GM19468 (cell line): ENCODE measurements around the gene NCKAP1.
"Not testable (repeated sequence)": the region's sequence is repeated elsewhere in the genome, so short reads cannot be mapped to it uniquely, and the experiment has no call there.

Experiments used
- ATAC-seq: cut with Tn5 transposase; IDR thresholded peaks from one replicate; pipeline ENCODE4 v1.9.1; 2021; ENCODE audit warnings: mild to moderate bottlenecking, moderate library complexity, moderate number of reproducible peaks; ENCODE audit not compliant: unreplicated experiment; ENCODE audit errors: extremely low read depth

Gene NCKAP1

GRCh38 chr2:183010112-183010511 lies 28.1 kb downstream of the NCKAP1 start:
- no peak for ATAC-seq

- ATAC-seq, result no peak
Observed at GRCh38 chr2:183009249-183009899, 28.9 kb downstream of the NCKAP1 start.

GRCh38 chr2:183001948-183002347 lies 36.3 kb downstream of the NCKAP1 start:
- ATAC-seq, result no peak

- no peak for ATAC-seq
Observed at GRCh38 chr2:183000846-183001245, 37.4 kb downstream of the NCKAP1 start.

- ATAC-seq, result no peak
Observed at GRCh38 chr2:182999348-183000028, 38.8 kb downstream of the NCKAP1 start.

- ATAC-seq, result no peak
Observed at GRCh38 chr2:182994228-182994912, 43.9 kb downstream of the NCKAP1 start.

- ATAC-seq, result no peak
Observed at GRCh38 chr2:182982941-182983340, 55.3 kb downstream of the NCKAP1 start.

GRCh38 chr2:182981475-182981874 lies 56.8 kb downstream of the NCKAP1 start:
- not testable (repeated sequence) for ATAC-seq

- ATAC-seq, result no peak
Observed at GRCh38 chr2:182980652-182981051, 57.6 kb downstream of the NCKAP1 start.

GRCh38 chr2:182980115-182980514 lies 58.1 kb downstream of the NCKAP1 start:
- peak; percentile 69 for ATAC-seq

GRCh38 chr2:182977463-182977862 lies 60.8 kb downstream of the NCKAP1 start:
- ATAC-seq, result peak; percentile 37

GRCh38 chr2:182973441-182974352 lies 64.6 kb downstream of the NCKAP1 start:
- ATAC-seq, result no peak

GRCh38 chr2:182972548-182972942 lies 65.7 kb downstream of the NCKAP1 start:
- ATAC-seq, result no peak

GRCh38 chr2:182971820-182972547 lies 66.3 kb downstream of the NCKAP1 start:
- ATAC-seq, result peak; percentile 34

- no peak for ATAC-seq
Observed at GRCh38 chr2:182970486-182970885, 67.8 kb downstream of the NCKAP1 start.

- no peak for ATAC-seq
Observed at GRCh38 chr2:182968493-182968892, 69.8 kb downstream of the NCKAP1 start.

GRCh38 chr2:182966356-182966755 lies 71.9 kb downstream of the NCKAP1 start:
- not testable (repeated sequence) for ATAC-seq

- ATAC-seq, result no peak
Observed at GRCh38 chr2:182962641-182963040, 75.6 kb downstream of the NCKAP1 start.

- not testable (repeated sequence) for ATAC-seq
Observed at GRCh38 chr2:182960869-182961268, 77.4 kb downstream of the NCKAP1 start.

- no peak for ATAC-seq
Observed at GRCh38 chr2:182954789-182955188, 83.5 kb downstream of the NCKAP1 start.
